Lung (tissue), 12 donors: Measurements from ENCODE around the gene SOX11. TPM values are rescaled to one million over a fixed set of nuclear protein-coding genes. Genes with fewer than 3 reads are reported as not detected.
"Not testable (repeated sequence)": the region's sequence is repeated elsewhere in the genome, so short reads cannot be mapped to it uniquely, and the experiment has no call there.

Experiments used
- ATAC-seq: fragments of 200-7000 bp; cut with Tn5 transposase; one replicate; pipeline ENCODE4 v1.9.1; 2020; ENCODE audit warnings: moderate number of reproducible peaks; ENCODE audit not compliant: insufficient read depth, low FRiP score
- DNase-seq, 3 donors: peaks; one replicate each; pipeline ENCODE4 v3.0.0-alpha.2; 2013 to 2017
- H3K27ac ChIP-seq, 2 donors: one replicate each; pipeline ENCODE4 v1.5.1; 2013; ENCODE audit warnings: mild to moderate bottlenecking in 2 of 2, moderate library complexity in 2 of 2, control low read depth in 1 of 2, inconsistent platforms in 1 of 2, low read depth in 1 of 2, low read length in 1 of 2
- H3K27me3 ChIP-seq, 3 donors: one replicate each; pipeline ENCODE4 v1.5.1; 2013; ENCODE audit warnings: low read length in 2 of 3; ENCODE audit not compliant: control insufficient read depth in 3 of 3, insufficient read depth in 3 of 3
- H3K36me3 ChIP-seq, 4 donors: one replicate each; pipeline ENCODE4 v1.5.1; 2013; ENCODE audit warnings: low read length in 4 of 4, mild to moderate bottlenecking in 1 of 4, moderate library complexity in 1 of 4; ENCODE audit not compliant: control insufficient read depth in 4 of 4, insufficient read depth in 4 of 4
- H3K4me1 ChIP-seq, 5 donors: one replicate each; pipeline ENCODE4 v1.5.1; 2013; ENCODE audit warnings: low read length in 5 of 5, mild to moderate bottlenecking in 2 of 5, moderate library complexity in 1 of 5; ENCODE audit not compliant: control insufficient read depth in 5 of 5, insufficient read depth in 5 of 5
- H3K4me3 ChIP-seq: one replicate; pipeline ENCODE4 v1.5.1; 2013; ENCODE audit warnings: mild to moderate bottlenecking, control low read depth, moderate library complexity
- H3K9ac ChIP-seq, 2 donors: one replicate each; pipeline ENCODE4 v1.5.1; 2013; ENCODE audit warnings: low read length in 2 of 2, control low read depth in 1 of 2; ENCODE audit not compliant: insufficient read depth in 1 of 2
- H3K9me3 ChIP-seq, 4 donors: one replicate each; pipeline ENCODE4 v1.5.1; 2013; ENCODE audit warnings: low read length in 3 of 4, mild to moderate bottlenecking in 1 of 4, moderate library complexity in 1 of 4; ENCODE audit not compliant: control insufficient read depth in 4 of 4, insufficient read depth in 3 of 4
- CTCF ChIP-seq: IDR thresholded peaks from 2 replicates; pipeline ENCODE4 v1.5.1; 2012; ENCODE audit warnings: mild to moderate bottlenecking; ENCODE audit errors: control extremely low read depth, extremely low read depth
- WGBS, 2 donors: extraction: QIAGEN DNeasy Blood & Tissue Kit; methylation state at CpG; one replicate each; pipeline ENCODE4 v1.1.7; 2013; 5-methylcytosine and 5-hydroxymethylcytosine counted together
- polyA plus RNA-seq, 2 donors: library from polyadenylated mRNA; stranded (reverse); fragments of 200-250 nt; gene quantifications; one replicate each; pipeline ENCODE4 v1.2.1, GENCODE V29; 2013
- total RNA-seq, 2 donors: library from RNA; depleted of rRNA in 1 of 2; stranded (reverse); fragments of >200 nt in 1 of 2; gene quantifications; one replicate each; pipeline ENCODE4 v1.2.1, GENCODE V29; 2014 to 2021
- donor health status: control.
- donor health status: control.
- donor health status: Bipolar disorder and iron deficiency.
- donor health status: healthy.
- donor health status: DM: yes; HTN: yes; CAD: no.

Gene SOX11
- total and polyA plus RNA-seq, 4 donors = 0.05 to 13.3 (median 0.06) TPM; not detected in 1

- no peak for ATAC-seq
- no peak overlapping the region for H3K4me3 ChIP-seq
- H3K27me3 ChIP-seq = peaks cover 0 to 3% (median 0%) of the 10 kb centered on the region in 3 donors
- no peaks in the 10 kb centered on the region for H3K36me3 ChIP-seq
- peaks cover 0 to 3% (median 0%) of the 10 kb centered on the region in 4 donors for H3K9me3 ChIP-seq
- DNase-seq = no peak
- no peak overlapping the region for H3K9ac ChIP-seq
- WGBS, 2 donors = 83 to 91% methylated on average over 4 of the region's 4 CpGs
- no peak overlapping the region for H3K27ac ChIP-seq
- no peak for TF ChIP-seq CTCF
- H3K4me1 ChIP-seq = no peaks in the 10 kb centered on the region
These were observed 25.4 kb upstream of the SOX11 start for GRCh38 chr2:5666798-5667197.

GRCh38 chr2:5667655-5668054 lies 24.5 kb upstream of the SOX11 start:
- H3K9me3 ChIP-seq = not testable (repeated sequence)

GRCh38 chr2:5668682-5669250 lies 23.4 kb upstream of the SOX11 start:
- peaks cover 0 to 9% (median 5%) of the 10 kb centered on the region in 5 donors for H3K4me1 ChIP-seq
- DNase-seq (no peak), ATAC-seq (no peak)
- H3K36me3 ChIP-seq = no peaks in the 10 kb centered on the region
- no peak for TF ChIP-seq CTCF
- 87 to 88% methylated on average over 8 of the region's 8 CpGs for WGBS, 2 donors
- no peak overlapping the region for H3K27ac ChIP-seq
- no peak overlapping the region for H3K9ac ChIP-seq
- peaks cover 0 to 3% (median 0%) of the 10 kb centered on the region in 4 donors for H3K9me3 ChIP-seq
- H3K27me3 ChIP-seq = peaks cover 0 to 6% (median 3%) of the 10 kb centered on the region in 3 donors
- H3K4me3 ChIP-seq = no peak overlapping the region

More at GRCh38 chr2:5667655-5668054, 24.5 kb upstream of the SOX11 start:
- H3K27ac ChIP-seq, ATAC-seq, H3K27me3 ChIP-seq, H3K9ac ChIP-seq, DNase-seq, H3K36me3 ChIP-seq, H3K4me1 ChIP-seq, H3K4me3 ChIP-seq: not testable (repeated sequence)
- 94 to 95% methylated on average over 1 of the region's 1 CpG for WGBS, 2 donors

- TF ChIP-seq CTCF = no peak
These were observed 19.4 kb upstream of the SOX11 start for GRCh38 chr2:5672749-5673144.

More at GRCh38 chr2:5672749-5673144, 19.4 kb upstream of the SOX11 start:
- no peaks in the 10 kb centered on the region for H3K9me3 ChIP-seq
- ATAC-seq (no peak), DNase-seq (no peak)
- H3K9ac ChIP-seq = no peak overlapping the region
- peaks cover 0 to 19% (median 14%) of the 10 kb centered on the region in 3 donors for H3K27me3 ChIP-seq
- WGBS, 2 donors = 77 to 79% methylated on average over 15 of the region's 15 CpGs
- H3K27ac ChIP-seq = no peak overlapping the region
- H3K4me1 ChIP-seq = peaks cover 0 to 16% (median 5%) of the 10 kb centered on the region in 5 donors
- H3K36me3 ChIP-seq = no peaks in the 10 kb centered on the region
- H3K4me3 ChIP-seq = no peak overlapping the region
